ENCODE results near the gene CD40. TPM values are rescaled to one million over a fixed set of nuclear protein-coding genes. Genes with fewer than 3 reads are reported as not detected.
"Not testable (repeated sequence)": the region's sequence is repeated elsewhere in the genome, so short reads cannot be mapped to it uniquely, and the experiment has no call there.

The CD40 gene
- total RNA-seq, 1 experiment from 2014 or later = 13.6 TPM

DNA sequence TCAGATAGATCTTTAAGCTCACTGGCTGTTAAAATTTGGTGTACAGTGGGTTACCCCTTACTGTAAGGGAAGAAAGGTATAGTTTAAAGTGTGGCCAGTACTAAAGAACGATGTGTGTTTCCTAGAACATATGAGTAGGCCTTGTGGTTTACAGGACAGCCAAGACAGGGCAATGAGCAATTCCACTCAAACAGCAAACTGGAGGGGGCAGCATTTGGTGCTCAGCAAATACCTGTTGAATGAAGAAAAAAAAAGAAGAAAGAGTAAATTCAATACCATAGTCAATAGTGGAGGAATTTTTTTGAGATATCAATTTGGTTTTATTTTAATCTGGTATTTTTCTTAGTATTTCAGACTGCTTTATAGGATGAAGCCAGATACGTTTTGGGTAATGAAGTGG is 24.6 kb upstream of the CD40 start:
- Histone ChIP-seq H3K4me2 (no peak overlapping the region), H3K36me3 (ENCODE audit: low read depth) (no peaks in the 10 kb centered on the region), H3K9me3 (ENCODE audit: insufficient read depth, low read depth) (no peaks in the 10 kb centered on the region), H3F3A (ENCODE audit: insufficient read depth, low read depth) (peaks cover 8% of the 10 kb centered on the region), H3K27me3 (ENCODE audit: insufficient read depth, low read depth) (peaks cover 24% of the 10 kb centered on the region), H3K27ac (no peak overlapping the region), H3K79me2 (ENCODE audit: low read depth) (peaks cover 9% of the 10 kb centered on the region), H2AFZ (no peak overlapping the region), H3K4me1 (replicated peaks; ENCODE audit: insufficient read depth) (peaks cover 10% of the 10 kb centered on the region), H3K9me2 (ENCODE audit: insufficient read depth) (no peaks in the 10 kb centered on the region), H3K4me3 (no peak overlapping the region), H4K20me1 (ENCODE audit: insufficient read depth) (peaks cover 8% of the 10 kb centered on the region)
- CTCF ChIA-PET = interaction anchor here (0.7 kb wide), 2 partner anchors 79 to 336 kb away, joined by 3 to 7 read pairs; no protein-coding TSS in a partner anchor
- peak in 1 of 2 experiments; percentile 5 for DNase-seq
- intact Hi-C loops (cut with micrococcal nuclease; ENCODE audit: unreplicated experiment) = no loop called here
- POLR2A ChIA-PET (ENCODE audit: unreplicated experiment) = no interaction called here
- no TSS peak for BruUV-seq (replicated peaks)
- TF ChIP-seq EZH2 (IDR thresholded peaks at IDR 0.05; ENCODE audit: low read depth) = no peak
- TF ChIP-seq, protein P1, sequence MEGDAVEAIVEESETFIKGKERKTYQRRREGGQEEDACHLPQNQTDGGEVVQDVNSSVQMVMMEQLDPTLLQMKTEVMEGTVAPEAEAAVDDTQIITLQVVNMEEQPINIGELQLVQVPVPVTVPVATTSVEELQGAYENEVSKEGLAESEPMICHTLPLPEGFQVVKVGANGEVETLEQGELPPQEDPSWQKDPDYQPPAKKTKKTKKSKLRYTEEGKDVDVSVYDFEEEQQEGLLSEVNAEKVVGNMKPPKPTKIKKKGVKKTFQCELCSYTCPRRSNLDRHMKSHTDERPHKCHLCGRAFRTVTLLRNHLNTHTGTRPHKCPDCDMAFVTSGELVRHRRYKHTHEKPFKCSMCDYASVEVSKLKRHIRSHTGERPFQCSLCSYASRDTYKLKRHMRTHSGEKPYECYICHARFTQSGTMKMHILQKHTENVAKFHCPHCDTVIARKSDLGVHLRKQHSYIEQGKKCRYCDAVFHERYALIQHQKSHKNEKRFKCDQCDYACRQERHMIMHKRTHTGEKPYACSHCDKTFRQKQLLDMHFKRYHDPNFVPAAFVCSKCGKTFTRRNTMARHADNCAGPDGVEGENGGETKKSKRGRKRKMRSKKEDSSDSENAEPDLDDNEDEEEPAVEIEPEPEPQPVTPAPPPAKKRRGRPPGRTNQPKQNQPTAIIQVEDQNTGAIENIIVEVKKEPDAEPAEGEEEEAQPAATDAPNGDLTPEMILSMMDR (conservative IDR thresholded peaks at IDR 0.05) = no peak; the same call in 1 of the 2 replicates

DNA sequence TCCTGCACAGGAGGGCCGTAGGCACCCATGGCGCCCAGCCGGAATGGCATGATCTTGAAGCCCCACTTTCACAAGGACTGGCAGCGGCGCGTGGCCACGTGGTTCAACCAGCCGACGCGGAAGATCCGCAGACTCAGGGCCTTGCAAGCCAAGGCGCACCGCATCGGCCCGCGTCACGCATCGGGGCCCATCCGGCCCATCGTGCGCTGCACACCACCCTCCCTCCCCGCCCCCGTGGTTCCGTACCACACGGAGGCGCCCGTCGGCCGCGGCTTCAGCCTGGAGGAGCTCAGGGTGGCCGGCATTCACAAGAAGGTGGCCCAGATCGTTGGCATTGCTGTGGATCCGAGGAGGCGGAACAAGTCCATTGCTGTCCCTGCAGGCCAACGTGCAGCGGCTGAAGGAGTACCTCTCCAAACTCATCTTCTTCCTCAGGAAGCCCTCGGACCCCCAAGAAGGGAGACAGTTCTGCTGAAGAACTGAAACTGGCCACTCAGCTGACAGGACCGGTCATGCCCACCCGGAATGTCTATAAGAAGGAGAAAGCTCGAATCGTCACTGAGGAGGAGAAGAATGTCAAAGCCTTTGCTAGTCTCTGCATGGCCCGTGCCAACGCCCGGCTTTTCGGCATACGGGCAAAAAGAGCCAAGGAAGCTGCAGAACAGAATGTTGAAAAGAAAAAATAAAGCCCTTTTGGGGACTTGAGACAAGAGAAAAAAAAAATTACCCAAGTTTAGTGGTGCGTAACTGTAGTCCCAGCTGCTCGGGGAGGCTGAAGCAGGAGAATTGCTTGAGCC is 18.4 kb upstream of the CD40 start:
- H2AFZ ChIP-seq = no peak overlapping the region
- DNase-seq = peak in 1 of 2 experiments; percentile 25
- CTCF ChIA-PET = no interaction called here

DNA sequence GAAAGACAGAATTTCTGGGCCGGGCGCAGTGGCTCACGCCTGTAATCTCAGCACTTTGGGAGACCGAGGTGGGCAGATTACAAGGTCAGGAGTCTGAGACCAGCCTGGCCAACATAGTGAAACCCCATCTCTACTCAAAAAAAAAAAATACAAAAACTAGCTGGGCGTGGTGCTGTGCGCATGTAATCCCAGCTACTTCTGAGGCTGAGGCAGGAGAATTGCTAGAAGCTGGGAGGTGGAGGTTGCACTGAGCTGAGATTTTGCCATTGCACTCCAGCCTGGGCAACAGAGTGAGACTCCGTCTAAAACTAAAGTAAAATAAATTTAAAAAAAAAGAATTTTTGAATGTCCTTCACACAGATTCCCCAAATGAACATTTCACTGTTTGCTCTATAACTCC is 17.7 kb upstream of the CD40 start:
- H3K36me3 ChIP-seq (ENCODE audit: low read depth); H3K4me2 ChIP-seq; H2AFZ ChIP-seq; intact Hi-C loops (cut with micrococcal nuclease; ENCODE audit: unreplicated experiment); H3K9me2 ChIP-seq (ENCODE audit: insufficient read depth); POLR2A ChIA-PET (ENCODE audit: unreplicated experiment); CTCF ChIA-PET; H3K27ac ChIP-seq; H3F3A ChIP-seq (ENCODE audit: insufficient read depth, low read depth); H3K79me2 ChIP-seq (ENCODE audit: low read depth); BruUV-seq (replicated peaks); H3K9me3 ChIP-seq (ENCODE audit: insufficient read depth, low read depth); H4K20me1 ChIP-seq (ENCODE audit: insufficient read depth); H3K4me1 ChIP-seq (replicated peaks; ENCODE audit: insufficient read depth); H3K4me3 ChIP-seq: not testable (repeated sequence)
- peak in 1 of 2 experiments; percentile 3 for DNase-seq
- peaks cover 92% of the 10 kb centered on the region for H3K27me3 ChIP-seq (ENCODE audit: insufficient read depth, low read depth)

More for the DNA sequence above, 18.4 kb upstream of the CD40 start:
- POLR2A ChIA-PET (ENCODE audit: unreplicated experiment) = no interaction called here
- Histone ChIP-seq H3K27ac (no peak overlapping the region), H4K20me1 (ENCODE audit: insufficient read depth) (no peaks in the 10 kb centered on the region), H3K36me3 (ENCODE audit: low read depth) (no peaks in the 10 kb centered on the region), H3K79me2 (ENCODE audit: low read depth) (no peaks in the 10 kb centered on the region), H3K4me1 (replicated peaks; ENCODE audit: insufficient read depth) (no peaks in the 10 kb centered on the region), H3F3A (ENCODE audit: insufficient read depth, low read depth) (no peaks in the 10 kb centered on the region), H3K9me2 (ENCODE audit: insufficient read depth) (no peaks in the 10 kb centered on the region), H3K27me3 (ENCODE audit: insufficient read depth, low read depth) (peaks cover 86% of the 10 kb centered on the region), H3K4me2 (no peak overlapping the region), H3K4me3 (no peak overlapping the region), H3K9me3 (ENCODE audit: insufficient read depth, low read depth) (peaks cover 4% of the 10 kb centered on the region)
- TF ChIP-seq, protein P1 (conservative IDR thresholded peaks at IDR 0.05) = no peak
- no peak for TF ChIP-seq EZH2 (IDR thresholded peaks at IDR 0.05; ENCODE audit: low read depth)
- intact Hi-C loops (cut with micrococcal nuclease; ENCODE audit: unreplicated experiment) = no loop called here
- no TSS peak for BruUV-seq (replicated peaks)

Data from PC-9 (cell line).